Muscle of leg (tissue), 11 donors: ENCODE measurements around the gene PKP3. TPM values are rescaled to one million over a fixed set of nuclear protein-coding genes. Genes with fewer than 3 reads are reported as not detected.

Source experiments
- DNase-seq: peaks from one replicate; pipeline ENCODE4 v3.0.0; 2013
- H3K27ac ChIP-seq: one replicate; pipeline ENCODE4 v1.5.1; 2013; ENCODE audit warnings: mild to moderate bottlenecking, low read length, control low read depth
- H3K27me3 ChIP-seq: one replicate; pipeline ENCODE4 v1.6.1; 2013; ENCODE audit warnings: low read length; ENCODE audit not compliant: control insufficient read depth, insufficient read depth
- H3K36me3 ChIP-seq: one replicate; pipeline ENCODE4 v1.6.1; 2013; ENCODE audit warnings: low read length; ENCODE audit not compliant: control insufficient read depth, insufficient read depth
- H3K4me1 ChIP-seq: one replicate; pipeline ENCODE4 v1.6.1; 2013; ENCODE audit warnings: low read length; ENCODE audit not compliant: control insufficient read depth, insufficient read depth
- H3K4me3 ChIP-seq: one replicate; pipeline ENCODE4 v1.5.1; 2013; ENCODE audit warnings: low read length, control low read depth
- H3K9me3 ChIP-seq: replicated peaks from 2 replicates; pipeline ENCODE4 v1.6.1; 2013; ENCODE audit warnings: low read depth, low read length; ENCODE audit not compliant: control insufficient read depth
- WGBS: methylation state at CpG from one replicate; pipeline ENCODE4 v1.1.5; 2013; ENCODE audit warnings: missing lambda C conversion rate; ENCODE audit not compliant: insufficient coverage; 5-methylcytosine and 5-hydroxymethylcytosine counted together
- polyA plus RNA-seq, 8 donors: library from polyadenylated mRNA; unstranded; fragments of 120-200 nt; gene quantifications; one replicate each; pipeline versions ENCODE4 v1.2.1 to v1.2.3, GENCODE V29; 2013; ENCODE audit warnings: inconsistent platforms in 1 of 8, low replicate concordance in 1 of 8; ENCODE audit not compliant: insufficient read length in 8 of 8, insufficient read depth in 1 of 8
- total RNA-seq: library from RNA; stranded (reverse); fragments of 120-200 nt; gene quantifications from one replicate; pipeline ENCODE4 v1.2.4, GENCODE V29; 2013

PKP3 gene
- total and polyA plus RNA-seq, 9 donors, result 0.13 to 10.5 (median 0.53) TPM

GRCh38 chr11:371716-372590, 22.1 kb upstream of the PKP3 start:
- Histone ChIP-seq H3K4me1 (peaks cover 16% of the 10 kb centered on the region), H3K27ac (no peak overlapping the region), H3K4me3 (no peak overlapping the region), H3K27me3 (peaks cover 30% of the 10 kb centered on the region), H3K36me3 (peaks cover 5% of the 10 kb centered on the region), H3K9me3 (no peaks in the 10 kb centered on the region)
- 74% methylated on average over 17 of the region's 19 CpGs for WGBS
- DNase-seq, result no peak

- Histone ChIP-seq H3K4me3 (no peak overlapping the region), H3K27me3 (peaks cover 19% of the 10 kb centered on the region), H3K4me1 (peaks cover 15% of the 10 kb centered on the region), H3K36me3 (peaks cover 5% of the 10 kb centered on the region), H3K9me3 (no peaks in the 10 kb centered on the region), H3K27ac (no peak overlapping the region)
- no peak for DNase-seq
- WGBS, result 86% methylated on average over 26 of the region's 41 CpGs
Observed at GRCh38 chr11:372809-373715, 20.9 kb upstream of the PKP3 start.

- Histone ChIP-seq H3K27me3 (peaks cover 12% of the 10 kb centered on the region), H3K9me3 (no peaks in the 10 kb centered on the region), H3K4me3 (no peak overlapping the region), H3K4me1 (peaks cover 8% of the 10 kb centered on the region), H3K36me3 (peaks cover 5% of the 10 kb centered on the region), H3K27ac (no peak overlapping the region)
- no peak for DNase-seq
- 88% methylated on average over 16 of the region's 23 CpGs for whole genome bisulfite sequencing
Observed at GRCh38 chr11:373716-374551, 20.1 kb upstream of the PKP3 start.

GRCh38 chr11:375065-376025, 18.7 kb upstream of the PKP3 start:
- 89% methylated on average over 31 of the region's 41 CpGs for WGBS
- H3K27me3 ChIP-seq, result peaks cover 8% of the 10 kb centered on the region
- no peak for DNase-seq

GRCh38 chr11:376531-377173, 17.4 kb upstream of the PKP3 start:
- H3K27me3 ChIP-seq, result no peaks in the 10 kb centered on the region
- H3K9me3 ChIP-seq, result no peaks in the 10 kb centered on the region
- H3K36me3 ChIP-seq, result peaks cover 5% of the 10 kb centered on the region
- H3K27ac ChIP-seq, result no peak overlapping the region
- 93% methylated on average over 62 of the region's 70 CpGs for WGBS
- DNase-seq, result no peak
- H3K4me1 ChIP-seq, result no peaks in the 10 kb centered on the region
- H3K4me3 ChIP-seq, result no peak overlapping the region

More at GRCh38 chr11:375065-376025, 18.7 kb upstream of the PKP3 start:
- Histone ChIP-seq H3K36me3 (peaks cover 5% of the 10 kb centered on the region), H3K27ac (no peak overlapping the region), H3K4me1 (peaks cover 4% of the 10 kb centered on the region), H3K4me3 (no peak overlapping the region), H3K9me3 (no peaks in the 10 kb centered on the region)

- no peaks in the 10 kb centered on the region for H3K9me3 ChIP-seq
- H3K27me3 ChIP-seq, result no peaks in the 10 kb centered on the region
- WGBS, result 81% methylated on average over 42 of the region's 44 CpGs
- no peak overlapping the region for H3K4me3 ChIP-seq
- no peak overlapping the region for H3K27ac ChIP-seq
- DNase-seq, result no peak
- no peaks in the 10 kb centered on the region for H3K4me1 ChIP-seq
- H3K36me3 ChIP-seq, result peaks cover 5% of the 10 kb centered on the region
Observed at GRCh38 chr11:377174-377865, 16.7 kb upstream of the PKP3 start.

- no peaks in the 10 kb centered on the region for H3K27me3 ChIP-seq
- H3K27ac ChIP-seq, result no peak overlapping the region
- 76% methylated on average over 9 of the region's 11 CpGs for WGBS
- DNase-seq, result no peak
- H3K4me3 ChIP-seq, result no peak overlapping the region
- H3K4me1 ChIP-seq, result no peaks in the 10 kb centered on the region
- no peaks in the 10 kb centered on the region for H3K9me3 ChIP-seq
- peaks cover 5% of the 10 kb centered on the region for H3K36me3 ChIP-seq
Observed at GRCh38 chr11:377883-378500, 16.0 kb upstream of the PKP3 start.
